Fibroblast of villous mesenchyme (primary cell): ENCODE measurements around the gene HMX3. TPM values are rescaled to one million over a fixed set of nuclear protein-coding genes. Genes with fewer than 3 reads are reported as not detected.

Experiments used
- DNase-seq: peaks from one replicate; pipeline ENCODE4 v3.0.0-alpha.2; 2010; ENCODE audit warnings: low read depth
- H3K4me3 ChIP-seq: 2 replicates; pipeline ENCODE4 v1.5.1; 2011; ENCODE audit warnings: low read depth, mild to moderate bottlenecking, low read length
- total RNA-seq: library from RNA; depleted of rRNA; stranded (reverse); fragments of >200 nt; gene quantifications from 2 replicates; pipeline ENCODE4 v1.2.3, GENCODE V29; 2012
- TF ChIP-seq, protein P1 (sequence below): IDR thresholded peaks from 2 replicates; pipeline ENCODE4 v1.5.1; 2012; ENCODE audit warnings: low read depth, mild to moderate bottlenecking, low read length; ENCODE audit not compliant: insufficient read depth

HMX3 gene
- total RNA-seq, 1 donor = not detected

GRCh38 chr10:123180101-123181090 is 44.6 kb downstream of the HMX3 start:
- TF ChIP-seq, protein P1, sequence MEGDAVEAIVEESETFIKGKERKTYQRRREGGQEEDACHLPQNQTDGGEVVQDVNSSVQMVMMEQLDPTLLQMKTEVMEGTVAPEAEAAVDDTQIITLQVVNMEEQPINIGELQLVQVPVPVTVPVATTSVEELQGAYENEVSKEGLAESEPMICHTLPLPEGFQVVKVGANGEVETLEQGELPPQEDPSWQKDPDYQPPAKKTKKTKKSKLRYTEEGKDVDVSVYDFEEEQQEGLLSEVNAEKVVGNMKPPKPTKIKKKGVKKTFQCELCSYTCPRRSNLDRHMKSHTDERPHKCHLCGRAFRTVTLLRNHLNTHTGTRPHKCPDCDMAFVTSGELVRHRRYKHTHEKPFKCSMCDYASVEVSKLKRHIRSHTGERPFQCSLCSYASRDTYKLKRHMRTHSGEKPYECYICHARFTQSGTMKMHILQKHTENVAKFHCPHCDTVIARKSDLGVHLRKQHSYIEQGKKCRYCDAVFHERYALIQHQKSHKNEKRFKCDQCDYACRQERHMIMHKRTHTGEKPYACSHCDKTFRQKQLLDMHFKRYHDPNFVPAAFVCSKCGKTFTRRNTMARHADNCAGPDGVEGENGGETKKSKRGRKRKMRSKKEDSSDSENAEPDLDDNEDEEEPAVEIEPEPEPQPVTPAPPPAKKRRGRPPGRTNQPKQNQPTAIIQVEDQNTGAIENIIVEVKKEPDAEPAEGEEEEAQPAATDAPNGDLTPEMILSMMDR = no peak
- H3K4me3 ChIP-seq = no peak overlapping the region
- DNase-seq = no peak

DNA sequence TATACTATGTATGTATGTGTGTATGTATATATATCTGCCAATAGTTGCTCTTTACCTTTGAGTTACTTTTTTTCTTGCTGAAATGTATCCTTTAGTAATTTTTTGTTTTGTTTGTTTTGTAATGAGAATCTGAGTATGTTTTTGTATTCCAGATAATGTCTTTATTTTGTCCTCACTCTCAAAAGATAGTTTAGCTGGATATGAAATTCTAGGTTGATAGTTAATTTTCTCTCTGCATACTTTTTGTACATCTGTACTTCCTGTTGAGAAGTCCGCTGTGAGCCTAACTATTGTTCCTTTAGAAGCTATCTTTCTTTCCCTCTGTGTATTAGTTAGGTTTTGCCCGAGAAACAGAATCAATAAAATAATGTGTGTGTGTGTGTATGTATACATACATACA is 48.0 kb downstream of the HMX3 start:
- TF ChIP-seq, protein P1 = no peak
- no peak overlapping the region for H3K4me3 ChIP-seq
- DNase-seq = no peak

DNA sequence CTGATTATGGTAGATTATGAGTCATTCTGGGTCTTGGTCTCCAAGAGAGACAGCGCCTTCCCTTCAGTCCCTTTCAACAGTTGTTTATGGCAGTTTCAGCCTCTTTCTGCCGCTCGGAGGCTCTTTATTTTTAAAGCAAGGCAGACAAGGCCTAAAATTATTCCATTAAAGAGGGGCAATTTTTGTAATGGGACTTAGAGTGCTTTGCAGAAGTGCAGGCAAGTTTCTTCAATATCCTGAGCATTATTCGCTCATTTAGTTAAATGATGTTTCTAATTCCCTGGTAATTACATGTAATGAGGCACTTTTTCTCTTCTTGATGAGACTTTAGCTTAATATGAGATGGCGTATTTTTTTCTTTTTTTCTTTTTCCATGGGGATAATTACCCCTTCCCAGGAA is 52.0 kb downstream of the HMX3 start:
- DNase-seq = no peak
- TF ChIP-seq, protein P1 = no peak
- H3K4me3 ChIP-seq = no peak overlapping the region

Other genes with a start within 250 kb of the HMX3 start
- not detected in 2 replicates for gene FAM24A, start 225.4 kb upstream of the HMX3 start, total RNA-seq
- 9.7 and 9.9 TPM in 2 replicates for gene C10orf88, start 181.7 kb upstream of the HMX3 start, total RNA-seq
- 5.5 and 5.6 TPM in 2 replicates for gene PSTK, start 155.6 kb upstream of the HMX3 start, total RNA-seq
- 2.9 and 4.3 TPM in 2 replicates for gene IKZF5, start 127.2 kb upstream of the HMX3 start, total RNA-seq
- gene ACADSB, start 127.0 kb upstream of the HMX3 start, total RNA-seq = 4.2 and 4.3 TPM in 2 replicates
- not detected in 2 replicates for gene HMX2, start 12.2 kb downstream of the HMX3 start, total RNA-seq
- gene BUB3, start 18.4 kb downstream of the HMX3 start, total RNA-seq = 134 and 158 TPM in 2 replicates